GM21390 (cell line): Measurements from ENCODE around the gene EPB41L4B.
"Not testable (repeated sequence)": the region's sequence is repeated elsewhere in the genome, so short reads cannot be mapped to it uniquely, and the experiment has no call there.

ENCODE experiments used
- ATAC-seq: cut with Tn5 transposase; IDR thresholded peaks from one replicate; pipeline ENCODE4 v1.9.1; 2021; ENCODE audit not compliant: unreplicated experiment

Gene EPB41L4B

GRCh38 chr9:109247228-109247627 is 73.6 kb downstream of the EPB41L4B start:
- ATAC-seq = no peak

DNA sequence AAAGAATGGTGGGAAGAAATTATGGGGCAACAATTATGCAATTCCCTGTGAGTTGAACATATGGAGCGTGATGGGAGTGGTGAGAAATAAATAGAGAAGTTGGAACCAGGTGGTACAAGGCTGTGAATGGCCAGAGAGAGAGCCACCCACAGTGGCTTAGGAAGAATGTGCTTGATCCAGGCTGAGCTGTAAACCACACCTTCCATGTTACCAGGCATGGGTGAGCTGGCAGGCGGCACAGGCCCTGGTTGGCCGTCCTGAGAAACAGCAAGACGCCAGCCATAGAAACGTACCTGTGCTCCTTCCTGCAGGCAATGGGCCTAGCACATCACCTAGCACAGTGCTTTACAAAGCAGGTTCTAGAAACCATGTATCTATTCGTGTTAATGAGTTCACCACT is 74.3 kb downstream of the EPB41L4B start:
- ATAC-seq = no peak

GRCh38 chr9:109245310-109245897 is 75.5 kb downstream of the EPB41L4B start:
- ATAC-seq = no peak

DNA sequence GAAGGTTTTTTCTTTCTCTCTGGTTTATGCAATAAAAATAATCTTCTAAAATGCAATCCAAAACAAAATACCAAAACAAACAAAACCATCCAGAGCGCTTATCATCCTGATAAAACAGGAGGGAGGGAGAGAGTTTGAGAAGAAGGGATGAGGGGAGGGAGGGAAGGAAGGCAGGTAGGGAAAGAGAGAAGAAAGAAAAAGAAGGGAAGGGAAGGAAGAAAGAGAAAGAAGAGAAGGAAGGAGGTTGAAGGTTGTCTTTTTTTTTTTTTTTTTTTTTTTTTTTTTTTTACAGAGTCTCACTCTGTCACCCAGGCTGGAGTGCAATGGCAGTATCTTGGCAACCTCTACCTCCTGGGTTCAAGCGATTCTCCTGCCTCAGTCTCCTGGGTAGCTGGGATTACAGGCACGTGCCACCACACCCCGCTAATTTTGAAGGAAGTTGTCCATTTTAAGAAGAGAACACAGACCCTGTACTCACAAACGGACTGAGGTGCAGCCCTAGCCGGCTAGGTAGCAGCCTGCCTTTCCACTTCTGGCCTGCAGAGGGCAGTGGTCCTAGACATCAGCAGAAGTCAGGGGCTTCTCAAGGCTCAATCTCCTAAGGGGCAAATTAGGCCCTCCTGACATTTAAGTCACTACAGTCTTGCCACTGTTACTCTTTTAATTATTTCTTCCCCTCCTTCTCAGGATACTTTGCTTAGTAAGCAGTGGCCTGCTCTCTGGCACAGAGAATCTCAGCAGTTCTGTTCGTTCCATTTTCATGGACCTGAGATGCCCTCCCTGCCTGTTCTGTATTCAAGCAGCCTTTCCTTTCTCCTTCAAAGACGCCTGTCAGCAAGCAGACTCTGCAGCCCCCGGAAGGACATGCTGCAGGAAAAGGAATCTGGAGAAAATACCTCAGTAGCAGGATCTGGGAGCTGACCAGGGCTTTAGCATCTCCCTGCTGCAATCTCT is 76.4 kb downstream of the EPB41L4B start:
- peak; percentile 93 for ATAC-seq

- ATAC-seq = no peak
Measured at GRCh38 chr9:109242741-109243140, 78.1 kb downstream of the EPB41L4B start.

DNA sequence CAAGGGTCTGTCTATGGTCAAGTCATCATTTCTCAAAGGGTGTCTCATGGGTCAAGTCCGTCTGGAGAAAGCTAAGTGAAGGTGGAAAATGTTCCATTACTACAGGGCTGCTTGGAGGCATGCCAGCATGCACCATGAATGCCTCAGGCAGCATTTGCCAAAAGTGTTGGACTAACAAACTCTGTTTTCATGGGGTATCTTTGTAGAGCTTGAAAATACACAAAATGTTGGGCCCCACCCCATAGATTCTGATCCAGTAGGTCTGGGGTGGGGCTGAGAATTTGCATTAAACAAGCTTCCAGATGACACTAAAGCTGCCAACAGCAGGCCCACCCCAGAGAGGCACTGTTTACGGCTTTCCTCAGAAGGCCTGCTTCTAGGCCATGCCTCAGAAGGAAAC is 78.8 kb downstream of the EPB41L4B start:
- no peak for ATAC-seq

- no peak for ATAC-seq
Measured at GRCh38 chr9:109241207-109241606, 79.7 kb downstream of the EPB41L4B start.

GRCh38 chr9:109239240-109239639 is 81.6 kb downstream of the EPB41L4B start:
- ATAC-seq = no peak

- ATAC-seq = no peak
Measured at GRCh38 chr9:109238655-109239054, 82.2 kb downstream of the EPB41L4B start.

DNA sequence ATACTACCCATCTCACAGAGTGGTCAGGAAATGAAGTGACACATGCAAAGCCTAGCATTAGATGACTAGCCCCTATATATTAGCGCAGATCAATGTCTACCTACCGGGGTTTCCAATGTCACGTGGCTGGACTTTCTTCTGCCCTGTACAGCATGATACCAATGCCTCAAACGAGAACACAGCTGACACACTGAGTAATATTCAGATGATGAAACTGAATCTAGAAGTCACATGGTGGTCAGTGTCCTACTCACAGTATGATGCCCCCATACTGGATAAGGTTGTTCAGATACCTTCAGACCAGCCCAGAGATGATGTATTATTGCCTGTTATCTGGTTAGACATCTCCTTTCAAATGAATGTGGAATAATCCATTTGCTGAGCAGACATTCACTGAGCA is 82.7 kb downstream of the EPB41L4B start:
- ATAC-seq = no peak

DNA sequence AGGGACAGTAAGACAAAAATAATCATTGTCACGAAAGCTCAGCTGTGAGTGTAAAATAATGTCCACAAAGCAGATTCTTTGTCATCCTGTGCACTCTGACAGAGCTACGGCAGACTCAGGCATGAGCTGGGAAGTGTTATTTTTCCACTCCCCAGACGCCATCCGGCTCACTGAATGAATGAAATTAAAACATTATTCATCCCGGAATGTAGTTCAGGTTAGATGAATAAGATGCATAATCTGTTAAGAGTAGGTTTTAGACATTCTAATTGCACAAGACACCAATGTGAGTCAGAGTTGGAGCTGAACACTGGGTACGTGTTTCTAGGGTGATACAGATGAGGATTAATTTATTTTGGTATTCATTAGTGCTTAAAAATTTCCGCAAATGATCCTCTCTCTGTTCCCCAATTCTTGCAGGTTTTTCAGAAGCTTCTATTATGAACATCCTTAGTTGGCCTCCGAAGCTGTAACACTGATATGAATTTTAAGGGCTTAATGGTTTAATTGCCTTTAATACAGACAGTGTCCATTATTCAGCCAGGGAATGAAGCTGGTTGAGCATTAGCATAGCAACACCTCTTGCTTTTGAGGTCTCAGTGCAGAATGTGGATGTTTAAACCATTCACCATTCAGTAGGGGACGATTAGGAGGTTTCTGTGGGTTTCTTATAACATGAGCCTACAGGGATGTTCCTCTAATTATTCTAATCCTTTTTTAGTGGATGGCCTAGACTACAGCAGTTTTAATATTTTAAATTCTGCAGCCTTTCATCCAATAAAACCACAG is 88.2 kb downstream of the EPB41L4B start:
- no peak for ATAC-seq

- ATAC-seq = no peak
Measured at GRCh38 chr9:109231593-109231992, 89.3 kb downstream of the EPB41L4B start.

GRCh38 chr9:109230277-109230676 is 90.6 kb downstream of the EPB41L4B start:
- no peak for ATAC-seq

DNA sequence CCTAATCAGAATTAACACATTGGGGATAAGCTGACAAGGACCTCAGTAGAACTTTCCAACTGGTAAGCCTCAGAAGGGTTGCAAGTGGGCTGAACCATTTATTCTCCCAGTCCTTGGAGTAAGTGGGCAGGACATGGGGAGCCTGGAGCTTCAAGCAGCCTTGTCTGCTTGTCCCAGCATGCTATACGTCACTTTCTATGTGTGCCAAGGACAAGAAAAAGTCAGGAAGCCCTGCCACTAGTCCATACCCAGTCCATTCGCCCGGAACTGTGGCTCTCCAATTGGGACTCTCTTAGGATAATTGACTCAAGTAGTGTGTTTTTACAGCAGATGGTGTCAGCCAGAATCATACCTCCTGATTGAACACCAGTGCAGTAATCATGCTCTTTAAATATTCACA is 91.2 kb downstream of the EPB41L4B start:
- no peak for ATAC-seq

GRCh38 chr9:109228093-109228642 is 92.7 kb downstream of the EPB41L4B start:
- no peak for ATAC-seq

- no peak for ATAC-seq
Measured at GRCh38 chr9:109225629-109226028, 95.2 kb downstream of the EPB41L4B start.

DNA sequence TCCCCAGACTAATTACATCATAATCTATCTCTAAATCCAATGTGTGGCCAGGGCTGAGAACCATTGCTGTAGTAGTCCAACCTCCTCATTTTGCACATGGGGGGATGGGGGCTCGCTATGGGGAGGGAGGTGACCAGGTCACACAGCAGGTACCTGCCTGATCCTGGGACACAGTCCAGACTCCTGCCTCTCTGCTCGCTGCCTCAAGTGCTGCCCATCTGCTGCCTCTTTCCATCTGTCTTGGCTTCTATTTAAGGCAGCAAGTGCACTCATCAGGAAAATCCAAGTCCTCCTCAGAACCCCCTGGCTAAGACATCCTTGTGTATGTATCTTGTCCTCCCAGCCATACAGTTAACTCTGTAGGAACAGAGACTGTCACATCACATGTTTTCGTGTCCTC is 96.1 kb downstream of the EPB41L4B start:
- no peak for ATAC-seq

DNA sequence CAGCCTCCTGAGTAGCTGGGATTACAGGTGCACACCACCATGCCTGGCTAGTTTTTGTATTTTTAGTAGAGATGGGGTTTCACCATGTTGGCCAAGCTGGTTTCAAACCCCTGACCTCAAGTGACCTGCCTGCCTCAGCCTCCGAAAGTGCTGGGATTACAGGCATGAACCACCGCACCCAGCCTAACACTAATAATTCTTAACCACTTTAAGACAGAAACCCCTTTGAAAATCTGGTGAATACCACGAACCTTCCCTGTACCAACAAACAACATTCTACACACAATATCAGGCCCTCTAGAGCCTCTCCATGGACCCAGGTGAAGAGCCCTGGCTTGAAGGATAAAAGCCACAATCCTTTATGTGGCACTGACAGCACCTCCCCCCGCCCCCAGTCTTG is 102.6 kb downstream of the EPB41L4B start:
- ATAC-seq = not testable (repeated sequence)

- no peak for ATAC-seq
Measured at GRCh38 chr9:109214414-109214813, 106.4 kb downstream of the EPB41L4B start.

GRCh38 chr9:109213285-109214121 is 107.4 kb downstream of the EPB41L4B start:
- ATAC-seq = no peak
